ENCODE results near the gene LLGL2.

LLGL2 gene

GRCh38 chr17:75525806-75526554, 483 bp downstream of the LLGL2 start:
- DNase-seq: no peak

DNA sequence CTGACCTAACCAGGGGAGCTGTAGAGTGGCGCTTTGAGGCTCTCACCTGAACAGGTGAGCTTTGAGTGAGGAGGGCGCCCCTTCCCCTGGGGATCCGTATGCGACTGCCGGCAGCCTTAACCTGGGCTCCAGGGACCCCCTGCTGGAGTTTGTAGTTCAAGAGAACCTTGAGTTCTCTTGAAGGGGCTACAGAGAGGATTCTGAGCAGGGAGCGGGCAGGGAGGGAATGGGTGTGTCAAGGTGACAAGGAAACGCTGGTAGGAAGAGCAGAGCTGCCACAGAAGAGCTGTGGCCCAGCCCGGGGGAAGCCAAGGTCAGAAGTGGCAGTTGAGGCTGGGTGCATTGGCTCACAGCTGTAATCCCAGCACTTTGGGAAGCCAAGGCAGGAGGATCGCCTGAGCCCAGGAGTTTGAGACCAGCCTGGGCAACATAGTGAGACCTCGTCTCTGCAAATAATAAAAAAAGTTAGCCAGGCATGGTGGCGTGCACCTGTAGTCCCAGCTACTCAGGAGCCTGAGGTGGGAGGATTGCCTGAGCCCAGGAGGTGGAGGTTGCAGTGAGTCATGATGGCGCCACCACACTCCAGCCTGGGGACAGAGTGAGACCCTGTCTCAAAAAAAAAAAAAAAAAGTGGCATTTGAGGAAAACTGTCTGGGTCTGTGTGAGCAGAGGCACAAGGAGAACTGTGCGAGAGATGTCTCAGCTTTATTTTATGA, 1.2 kb downstream of the LLGL2 start:
- DNase-seq: no peak

GRCh38 chr17:75530837-75531720, 5.6 kb downstream of the LLGL2 start:
- no peak for DNase-seq

GRCh38 chr17:75531721-75532072, 6.2 kb downstream of the LLGL2 start:
- no peak for DNase-seq

GRCh38 chr17:75535119-75535537, 9.6 kb downstream of the LLGL2 start:
- DNase-seq: no peak

DNA sequence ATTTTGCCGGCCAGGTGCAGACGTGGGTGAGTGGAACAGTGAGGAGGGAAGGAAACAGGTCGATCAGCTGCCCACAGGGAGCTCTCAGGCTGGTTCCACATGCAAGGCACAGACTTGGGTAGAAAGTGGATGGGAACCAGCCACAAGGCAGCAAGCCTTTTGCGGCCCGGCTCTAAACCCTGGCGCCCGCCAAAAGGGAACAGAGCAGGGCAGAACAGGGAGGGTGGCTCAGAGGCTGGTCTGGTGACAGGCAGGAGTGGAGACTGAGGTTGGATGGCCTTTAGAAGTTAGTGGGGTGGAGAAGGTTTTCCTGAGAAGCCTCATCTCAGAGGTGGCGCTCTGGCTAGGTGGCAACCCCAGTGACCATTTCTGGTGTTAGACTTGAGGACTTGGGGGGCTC, 10.4 kb downstream of the LLGL2 start:
- no peak for DNase-seq

GRCh38 chr17:75536366-75536765, 10.9 kb downstream of the LLGL2 start:
- DNase-seq: no peak

GRCh38 chr17:75539967-75540729, 14.7 kb downstream of the LLGL2 start:
- no peak for DNase-seq

DNA sequence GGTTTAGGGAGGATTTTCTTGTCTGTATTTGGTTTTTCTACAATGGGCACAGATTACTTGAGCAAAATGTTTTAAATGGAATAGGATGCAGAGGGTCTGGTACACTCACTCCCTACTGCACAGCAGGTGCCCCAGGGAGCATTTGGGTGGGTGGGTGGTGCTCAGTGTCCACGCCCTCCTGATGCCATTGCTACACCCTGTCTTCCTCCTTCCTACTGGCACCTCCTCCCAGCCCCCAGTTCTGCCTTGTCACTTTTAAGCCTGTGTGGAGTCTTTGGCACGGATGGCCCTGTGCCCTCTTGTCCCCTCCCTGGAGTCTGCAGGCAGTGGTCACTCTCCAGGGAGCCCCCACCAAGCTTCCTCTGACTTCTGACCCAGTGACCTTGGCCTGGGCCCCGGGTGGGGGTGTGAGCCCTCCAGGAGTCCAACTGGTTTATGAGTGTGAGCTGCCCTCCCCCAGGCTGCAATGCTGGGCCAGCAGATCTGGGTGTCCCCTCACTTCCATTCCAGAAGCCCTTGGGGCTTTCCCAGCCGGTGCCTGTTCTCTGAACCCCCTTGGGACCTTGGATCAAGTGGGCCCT, 15.5 kb downstream of the LLGL2 start:
- DNase-seq: no peak

- DNase-seq: no peak
These were observed 16.7 kb downstream of the LLGL2 start for GRCh38 chr17:75542229-75542628.

DNA sequence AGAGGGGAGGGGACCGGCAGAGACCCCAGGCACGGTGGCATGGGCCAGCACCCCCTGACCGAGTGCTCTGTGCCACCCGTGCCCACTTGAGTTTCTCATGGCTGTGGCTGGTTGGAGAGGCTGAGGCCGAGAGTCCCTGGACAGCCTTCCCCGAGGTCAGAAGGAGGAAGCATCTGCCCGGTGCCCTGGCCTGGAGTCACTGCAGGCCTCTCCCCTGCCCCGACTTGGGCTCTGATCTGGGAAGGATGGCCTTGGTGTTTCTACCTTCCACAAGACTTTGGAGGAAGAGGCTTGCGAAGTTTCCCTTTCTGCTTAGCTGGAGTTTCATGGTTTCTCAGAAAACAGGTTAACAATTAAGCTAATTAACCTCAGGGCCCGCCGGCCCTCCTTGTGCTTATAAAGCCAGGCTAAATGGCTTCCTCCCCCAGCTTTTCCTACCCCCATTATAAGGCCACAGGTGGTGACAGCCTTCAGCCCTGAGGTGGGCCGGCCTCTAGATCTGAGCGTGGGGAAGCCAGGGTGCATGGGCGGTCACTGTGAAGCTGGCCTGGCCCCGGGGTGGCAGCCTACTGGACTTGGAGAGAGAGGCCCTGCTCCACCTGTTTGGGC, 17.3 kb downstream of the LLGL2 start:
- no peak for DNase-seq

DNA sequence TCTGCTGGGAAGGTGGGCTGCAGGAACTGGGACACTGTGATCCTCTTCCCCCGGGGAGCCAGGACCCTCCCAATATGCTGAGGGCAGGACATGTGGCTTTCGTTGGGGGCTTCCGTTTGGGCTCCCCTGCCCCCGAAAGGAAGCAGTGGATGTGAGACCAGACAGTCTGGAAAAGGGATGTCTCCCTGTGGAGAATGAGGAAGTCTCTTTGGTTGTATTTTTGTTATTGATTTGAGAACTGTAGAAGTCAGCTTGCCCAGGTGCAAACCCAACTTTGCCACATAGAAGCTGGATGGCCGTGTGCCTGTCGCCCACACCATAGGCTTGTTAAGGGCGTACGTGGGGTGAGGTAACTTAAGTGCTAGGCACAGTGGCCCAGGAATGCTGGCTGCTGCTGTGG, 18.8 kb downstream of the LLGL2 start:
- no peak for DNase-seq

GRCh38 chr17:75546181-75546580, 20.7 kb downstream of the LLGL2 start:
- DNase-seq: no peak

GRCh38 chr17:75547091-75547490, 21.6 kb downstream of the LLGL2 start:
- no peak for DNase-seq

GRCh38 chr17:75548813-75549212, 23.3 kb downstream of the LLGL2 start:
- DNase-seq: no peak

DNA sequence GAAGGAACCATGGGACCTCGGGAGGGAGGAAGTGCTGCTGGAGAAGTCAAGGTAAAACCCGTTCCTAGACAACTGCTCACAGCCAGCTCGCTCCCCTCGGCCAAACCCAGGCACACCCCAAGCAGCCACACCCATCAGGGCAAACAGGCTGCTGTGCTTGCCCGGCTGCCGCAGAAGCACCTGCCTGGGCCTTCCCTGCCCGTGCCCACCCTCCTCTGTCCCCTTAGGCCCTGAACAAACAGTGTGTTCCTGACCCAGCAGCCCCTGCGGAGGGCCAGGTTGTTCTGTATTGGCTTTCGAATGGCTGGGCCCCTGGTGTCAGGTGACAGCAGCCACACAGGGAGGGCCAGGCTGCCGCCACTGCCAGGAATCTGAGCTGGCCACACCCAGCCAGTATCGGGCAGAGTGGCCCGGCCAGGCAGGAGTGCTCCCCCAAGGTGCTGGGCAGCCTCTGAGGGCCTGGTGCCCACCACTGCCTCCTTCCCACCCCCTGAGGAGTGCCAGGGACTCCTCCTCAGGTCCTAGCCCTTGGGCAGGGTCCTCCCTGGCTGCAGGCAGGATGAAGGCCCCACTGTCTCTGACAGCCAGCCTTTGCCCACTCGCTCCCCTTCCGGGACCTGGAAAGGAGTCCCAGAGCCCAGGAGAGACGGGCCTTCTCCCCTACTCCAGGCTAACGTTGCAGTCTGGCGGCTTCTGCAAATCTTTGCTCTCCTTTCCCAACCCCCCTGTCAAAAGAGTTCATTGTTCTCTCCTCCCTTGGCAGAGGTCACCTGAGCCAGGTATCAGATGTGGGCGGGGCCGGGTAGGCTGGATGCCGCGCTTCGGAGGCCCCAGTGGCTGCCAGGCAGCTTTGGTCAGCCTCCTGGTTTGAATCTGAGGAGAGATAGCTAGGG, 24.0 kb downstream of the LLGL2 start:
- DNase-seq: no peak

- no peak for DNase-seq
These were observed 24.6 kb downstream of the LLGL2 start for GRCh38 chr17:75550139-75550465.

DNA sequence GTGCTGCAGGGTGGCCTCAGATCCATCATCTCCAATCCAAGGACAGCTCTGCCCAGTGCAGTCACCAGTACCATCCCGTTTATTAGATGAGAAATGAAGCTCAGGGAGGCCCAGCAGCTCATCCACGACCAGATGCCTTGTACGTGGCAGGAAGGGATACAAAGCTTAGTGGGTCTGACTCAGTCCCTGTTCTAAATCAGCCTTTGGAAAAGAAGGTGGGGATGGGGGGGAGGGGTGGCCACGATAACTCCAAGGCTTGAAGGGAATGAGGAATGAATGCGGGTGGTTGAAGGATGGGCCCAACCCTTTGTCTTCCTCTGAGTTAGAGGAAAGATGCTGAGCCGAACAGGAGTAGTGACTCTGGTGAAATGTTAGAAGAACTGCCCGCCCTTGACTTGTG, 25.8 kb downstream of the LLGL2 start:
- DNase-seq: peak; percentile 43

GRCh38 chr17:75552425-75553294, 27.2 kb downstream of the LLGL2 start:
- peak; percentile 58 for DNase-seq
